ENCODE measurements around the gene RRBP1.

DNA sequence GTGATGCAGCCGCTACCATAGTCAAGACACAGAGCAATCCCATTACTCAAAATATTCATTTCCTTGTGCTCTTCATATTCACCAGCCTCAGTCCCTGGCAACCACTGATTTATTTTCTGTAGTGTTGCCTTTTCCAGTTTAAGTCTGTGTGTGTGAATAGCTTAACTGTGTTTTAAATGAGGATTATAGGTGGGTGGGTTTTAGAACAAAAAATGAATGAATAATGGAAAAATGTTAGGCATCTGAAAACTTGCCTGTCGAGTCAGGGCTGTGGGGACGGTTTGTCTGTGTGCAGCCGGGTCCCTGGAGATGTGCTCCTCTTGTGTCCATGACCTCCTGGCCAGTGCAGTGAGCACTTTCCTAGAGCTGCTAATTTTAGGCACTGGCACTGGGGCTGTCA lies 44.9 kb upstream of the RRBP1 start:
- no peak for TF ChIP-seq POLR2A (IDR thresholded peaks at IDR 0.05)
- TF ChIP-seq, protein P1, sequence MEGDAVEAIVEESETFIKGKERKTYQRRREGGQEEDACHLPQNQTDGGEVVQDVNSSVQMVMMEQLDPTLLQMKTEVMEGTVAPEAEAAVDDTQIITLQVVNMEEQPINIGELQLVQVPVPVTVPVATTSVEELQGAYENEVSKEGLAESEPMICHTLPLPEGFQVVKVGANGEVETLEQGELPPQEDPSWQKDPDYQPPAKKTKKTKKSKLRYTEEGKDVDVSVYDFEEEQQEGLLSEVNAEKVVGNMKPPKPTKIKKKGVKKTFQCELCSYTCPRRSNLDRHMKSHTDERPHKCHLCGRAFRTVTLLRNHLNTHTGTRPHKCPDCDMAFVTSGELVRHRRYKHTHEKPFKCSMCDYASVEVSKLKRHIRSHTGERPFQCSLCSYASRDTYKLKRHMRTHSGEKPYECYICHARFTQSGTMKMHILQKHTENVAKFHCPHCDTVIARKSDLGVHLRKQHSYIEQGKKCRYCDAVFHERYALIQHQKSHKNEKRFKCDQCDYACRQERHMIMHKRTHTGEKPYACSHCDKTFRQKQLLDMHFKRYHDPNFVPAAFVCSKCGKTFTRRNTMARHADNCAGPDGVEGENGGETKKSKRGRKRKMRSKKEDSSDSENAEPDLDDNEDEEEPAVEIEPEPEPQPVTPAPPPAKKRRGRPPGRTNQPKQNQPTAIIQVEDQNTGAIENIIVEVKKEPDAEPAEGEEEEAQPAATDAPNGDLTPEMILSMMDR (IDR thresholded peaks at IDR 0.05) = no peak
